Activated CD8-positive, alpha-beta memory T cell treated with anti-CD3 and anti-CD28 coated beads, Interleukin-2, amount 50 U/mL, for 1 hour (primary cell): ENCODE data around the gene ALDOA.
"Not testable (repeated sequence)": the region's sequence is repeated elsewhere in the genome, so short reads cannot be mapped to it uniquely, and the experiment has no call there.

Experiments
- DNase-seq: peaks from one replicate; pipeline ENCODE4 v3.0.0-alpha.2; 2020; ENCODE audit errors: extremely low read depth

The ALDOA gene

DNA sequence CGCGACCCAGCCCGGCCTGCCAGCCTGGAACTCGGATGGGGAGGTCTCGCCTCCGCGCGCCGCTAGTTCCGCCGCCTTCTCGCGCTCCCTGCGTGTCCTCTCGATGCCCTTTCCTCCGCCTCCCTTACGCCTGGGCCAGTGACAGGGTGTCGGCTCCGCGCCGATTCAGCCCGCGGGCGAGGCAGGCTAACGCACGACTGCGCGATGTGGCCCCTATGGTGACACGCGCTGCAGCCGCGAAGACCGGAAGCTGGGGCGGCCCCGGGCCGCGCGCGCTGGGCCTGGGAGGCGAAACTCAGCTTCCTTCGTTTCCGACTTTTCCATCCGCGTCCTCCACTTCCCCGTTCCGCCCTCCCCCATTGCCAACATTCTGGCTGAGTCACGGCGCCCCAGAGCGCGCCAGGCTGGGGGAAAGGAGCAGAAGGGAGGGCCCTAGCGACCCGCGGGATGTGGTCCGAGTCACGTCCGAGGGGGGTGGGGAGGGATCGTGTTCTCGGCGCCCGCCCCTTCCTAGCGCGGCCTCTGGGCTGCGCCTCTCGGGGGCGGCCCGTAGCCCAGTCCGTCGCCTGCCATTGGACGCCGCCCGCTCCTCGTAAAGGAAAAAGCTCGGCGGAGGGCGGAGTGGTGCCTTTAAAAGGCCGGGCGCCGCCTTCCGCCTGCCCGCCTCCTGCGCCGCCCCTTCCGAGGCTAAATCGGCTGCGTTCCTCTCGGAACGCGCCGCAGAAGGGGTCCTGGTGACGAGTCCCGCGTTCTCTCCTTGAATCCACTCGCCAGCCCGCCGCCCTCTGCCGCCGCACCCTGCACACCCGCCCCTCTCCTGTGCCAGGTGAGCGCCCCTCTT, at the start of gene ALDOA:
TSS of gene ALDOA (plus strand) at position 659 of the 841 bp plus-strand sequence. CDS start 1,138 bp downstream, outside the sequence.
- peak; percentile 86 for DNase-seq

GRCh38 chr16:30016555-30017276, 48.8 kb upstream of the ALDOA start:
- no peak for DNase-seq

- no peak for DNase-seq
Measured at GRCh38 chr16:30017277-30017656, 48.3 kb upstream of the ALDOA start.

GRCh38 chr16:30017937-30018336, 47.6 kb upstream of the ALDOA start:
- not testable (repeated sequence) for DNase-seq

DNA sequence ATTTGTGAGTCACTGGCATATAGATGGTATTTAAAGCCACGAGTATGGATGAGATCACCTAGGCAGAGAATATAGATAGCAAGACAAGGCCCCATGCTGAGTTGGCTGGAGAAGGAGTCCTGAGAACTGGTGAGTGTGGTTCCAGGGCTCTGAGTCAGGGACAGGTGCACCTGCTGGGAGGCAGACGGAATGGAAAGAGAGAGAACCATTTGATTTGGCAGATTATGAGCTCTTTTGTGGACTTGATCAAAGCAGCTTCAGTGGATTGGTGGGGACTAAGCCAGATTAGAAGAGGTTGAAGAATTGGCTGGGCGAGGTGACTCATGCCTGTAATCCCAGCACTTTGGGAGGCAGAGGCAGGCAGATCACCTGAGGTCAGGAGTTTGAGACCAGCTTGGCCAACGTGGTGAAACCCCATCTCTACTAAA, 46.8 kb upstream of the ALDOA start:
- no peak for DNase-seq

DNA sequence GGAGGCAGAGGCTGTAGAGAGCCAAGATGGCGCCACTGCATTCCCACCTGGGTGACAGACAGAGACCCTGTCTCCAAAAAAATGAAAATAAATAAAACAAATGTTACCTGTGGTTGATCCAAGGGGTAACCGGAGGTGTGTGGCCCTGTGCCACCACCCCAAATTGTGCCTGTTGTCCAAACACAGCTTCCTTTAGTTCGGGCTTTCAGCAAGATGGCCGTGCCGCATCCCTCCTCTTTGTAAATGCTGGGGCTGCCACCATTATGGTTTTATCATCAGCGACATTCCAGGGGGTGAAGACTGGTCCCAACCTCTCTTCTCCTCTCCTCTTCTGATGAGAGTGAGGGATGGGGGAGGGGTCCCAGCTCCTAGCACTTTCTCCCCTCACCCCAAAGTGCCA, 42.7 kb upstream of the ALDOA start, which contains the start of gene C16orf92:
TSS of gene C16orf92 (plus strand) at position 312 of the 400 bp plus-strand sequence. CDS start 143 bp downstream, outside the sequence.
- no peak for DNase-seq

DNA sequence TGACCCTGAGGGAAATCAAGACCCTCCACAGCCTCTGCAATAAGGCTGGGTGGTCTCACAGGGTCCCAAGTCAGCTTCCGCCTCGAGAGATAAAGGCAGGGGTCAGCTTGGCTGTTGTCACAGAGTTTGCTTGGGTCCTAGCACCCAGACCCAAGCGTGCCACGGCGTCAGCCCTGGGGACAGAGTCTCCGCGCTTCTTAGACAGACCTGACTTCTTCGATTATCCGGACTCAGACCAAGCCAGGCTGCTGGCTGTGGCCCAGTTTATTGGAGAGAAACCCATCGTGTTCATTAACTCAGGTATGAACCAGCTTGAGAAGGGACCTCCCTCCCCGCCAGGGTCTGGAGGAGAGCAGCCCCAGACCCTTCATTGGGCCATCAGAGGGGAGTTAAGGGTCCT, 42.0 kb upstream of the ALDOA start:
- no peak for DNase-seq

- no peak for DNase-seq
Measured at GRCh38 chr16:30024451-30024850, 41.1 kb upstream of the ALDOA start.

GRCh38 chr16:30025156-30025555, 40.4 kb upstream of the ALDOA start:
- no peak for DNase-seq

GRCh38 chr16:30025574-30025973, 40.0 kb upstream of the ALDOA start:
- no peak for DNase-seq

DNA sequence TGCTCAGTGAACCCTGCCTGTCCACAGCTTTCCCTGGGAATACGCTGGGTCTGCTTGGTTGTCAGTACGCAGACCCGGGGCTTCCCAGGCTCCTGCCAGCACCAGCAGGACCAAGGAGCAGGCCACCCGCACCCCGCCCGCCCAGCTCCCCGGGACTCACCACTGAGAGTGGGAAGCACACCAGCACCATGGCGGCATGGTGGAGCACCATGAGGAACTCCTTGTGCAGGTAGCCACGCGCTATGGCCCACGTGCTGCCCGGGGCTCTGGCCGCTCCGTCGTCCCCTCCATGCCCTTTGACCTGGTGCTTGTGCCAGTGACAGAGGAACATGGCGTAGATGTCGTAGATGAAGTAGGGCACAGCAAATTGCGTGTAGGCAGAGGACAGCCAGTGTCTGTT, 39.1 kb upstream of the ALDOA start:
- no peak for DNase-seq

GRCh38 chr16:30027588-30028437, 37.7 kb upstream of the ALDOA start:
- no peak for DNase-seq

- no peak for DNase-seq
Measured at GRCh38 chr16:30028438-30029076, 37.0 kb upstream of the ALDOA start.

GRCh38 chr16:30030011-30030685, 35.4 kb upstream of the ALDOA start:
- DNase-seq, result no peak

DNA sequence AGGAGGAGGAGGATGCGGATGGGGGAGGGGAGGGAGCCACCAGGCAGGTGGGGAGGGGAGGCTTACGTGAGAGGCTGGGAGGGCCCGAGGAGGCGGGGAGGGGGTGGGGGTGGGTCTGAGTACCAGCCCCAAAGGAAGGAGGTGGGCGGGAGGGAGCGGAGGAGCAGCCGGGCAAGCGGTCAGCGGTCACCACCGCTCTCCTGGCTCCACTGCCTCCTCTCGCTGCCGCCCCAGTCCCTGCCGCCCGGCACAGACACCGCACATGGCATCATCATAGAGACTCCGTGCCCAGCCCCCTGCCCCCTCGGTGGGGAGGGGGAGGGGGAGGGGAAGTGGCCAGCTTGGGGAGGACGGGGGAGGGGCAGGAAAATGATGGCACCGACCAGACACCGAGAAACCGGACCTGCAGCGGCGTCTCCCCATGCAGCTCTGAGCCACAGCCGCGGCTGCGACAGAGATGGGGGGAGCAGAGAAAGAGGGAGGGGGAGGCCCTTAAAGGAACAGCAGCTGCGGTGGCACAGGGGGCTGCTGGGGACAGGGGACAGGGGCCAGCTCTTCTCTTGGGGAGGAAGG, 34.6 kb upstream of the ALDOA start, which contains the start of gene TLCD3B:
TSS of gene TLCD3B (minus strand) at position 431 of the 573 bp plus-strand sequence. CDS start 744 bp downstream, outside the sequence.
- no peak for DNase-seq

GRCh38 chr16:30031477-30031918, 34.1 kb upstream of the ALDOA start:
- DNase-seq, result no peak

- DNase-seq, result no peak
Measured at GRCh38 chr16:30032083-30032819, 33.3 kb upstream of the ALDOA start.

DNA sequence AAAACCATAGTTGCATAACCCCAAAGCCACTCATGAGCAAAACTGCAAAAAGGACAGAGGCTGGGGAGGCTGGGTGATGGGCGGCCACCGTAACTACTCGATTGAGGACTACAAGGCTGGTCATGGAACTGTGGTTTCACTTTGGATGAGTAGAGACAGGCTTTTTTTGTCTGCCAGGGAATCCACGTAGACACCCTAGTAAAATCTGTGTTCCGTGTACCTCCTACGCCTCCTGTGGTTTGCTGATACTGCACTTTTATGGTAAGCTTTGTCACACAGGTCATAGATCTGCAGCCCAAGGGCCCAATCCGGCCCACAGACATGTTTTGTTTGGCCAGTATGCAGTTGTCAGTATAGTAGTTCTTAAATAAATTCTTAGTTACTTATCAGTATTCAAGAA, 32.3 kb upstream of the ALDOA start:
- DNase-seq, result no peak

DNA sequence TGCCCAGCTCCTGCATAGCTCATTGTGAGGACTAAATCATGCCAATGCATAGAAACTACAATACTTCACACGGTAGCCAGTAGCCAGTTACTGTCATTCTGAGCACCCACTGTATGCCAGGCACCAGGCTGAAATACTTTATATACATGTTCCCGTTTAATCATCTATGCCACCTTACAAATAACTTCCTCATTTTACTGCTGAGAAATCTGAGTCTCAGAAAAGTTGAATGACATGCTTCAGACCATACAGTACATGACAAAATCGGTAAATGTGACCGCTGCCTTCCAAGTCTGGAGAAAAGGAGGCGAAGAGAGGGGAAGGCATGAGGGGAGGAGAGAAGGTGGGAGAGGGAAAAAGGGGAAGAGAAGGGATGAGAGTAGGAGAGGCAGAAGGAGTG, 25.3 kb upstream of the ALDOA start:
- DNase-seq, result no peak

DNA sequence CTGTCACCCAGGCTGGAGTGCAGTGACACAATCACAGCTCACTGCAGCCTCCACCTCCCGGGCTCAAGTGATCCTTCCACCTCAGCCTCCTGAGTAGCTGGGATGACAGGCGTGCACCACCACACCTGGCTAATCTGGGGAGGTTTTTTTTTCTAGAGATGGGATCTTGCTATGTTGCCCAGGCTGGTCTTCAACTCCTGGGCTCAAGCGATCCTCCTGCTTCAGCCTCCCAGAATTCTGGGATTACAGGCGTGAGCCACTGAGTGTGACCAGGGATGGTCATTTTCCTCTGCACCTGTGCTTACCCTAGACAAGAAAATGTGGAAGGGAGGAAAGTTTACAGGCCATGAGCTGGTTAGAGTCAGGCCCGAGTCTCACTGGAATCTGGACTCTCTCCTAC, 24.9 kb upstream of the ALDOA start:
- not testable (repeated sequence) for DNase-seq
